Astrocyte of the cerebellum (primary cell): ENCODE measurements around the gene DDX17.
"Not testable (repeated sequence)": the region's sequence is repeated elsewhere in the genome, so short reads cannot be mapped to it uniquely, and the experiment has no call there.

ENCODE experiments used
- DNase-seq: peaks from one replicate; pipeline ENCODE4 v3.0.0-alpha.2; 2011; ENCODE audit warnings: low read depth
- H3K4me3 ChIP-seq: 2 replicates; pipeline ENCODE4 v1.5.1; 2011; ENCODE audit warnings: mild to moderate bottlenecking, low read depth, low read length, moderate library complexity
- CTCF ChIP-seq: IDR thresholded peaks from 2 replicates; pipeline ENCODE4 v1.5.1; 2012; ENCODE audit warnings: low read length, low read depth, moderate library complexity, mild to moderate bottlenecking; ENCODE audit errors: missing control alignments
- in situ Hi-C: cut with HindIII; loops from 2 replicates; pipeline ENCODE4 v1.10.0; 2017; ENCODE audit warnings: low sequenced_read_pairs

DDX17 gene

DNA sequence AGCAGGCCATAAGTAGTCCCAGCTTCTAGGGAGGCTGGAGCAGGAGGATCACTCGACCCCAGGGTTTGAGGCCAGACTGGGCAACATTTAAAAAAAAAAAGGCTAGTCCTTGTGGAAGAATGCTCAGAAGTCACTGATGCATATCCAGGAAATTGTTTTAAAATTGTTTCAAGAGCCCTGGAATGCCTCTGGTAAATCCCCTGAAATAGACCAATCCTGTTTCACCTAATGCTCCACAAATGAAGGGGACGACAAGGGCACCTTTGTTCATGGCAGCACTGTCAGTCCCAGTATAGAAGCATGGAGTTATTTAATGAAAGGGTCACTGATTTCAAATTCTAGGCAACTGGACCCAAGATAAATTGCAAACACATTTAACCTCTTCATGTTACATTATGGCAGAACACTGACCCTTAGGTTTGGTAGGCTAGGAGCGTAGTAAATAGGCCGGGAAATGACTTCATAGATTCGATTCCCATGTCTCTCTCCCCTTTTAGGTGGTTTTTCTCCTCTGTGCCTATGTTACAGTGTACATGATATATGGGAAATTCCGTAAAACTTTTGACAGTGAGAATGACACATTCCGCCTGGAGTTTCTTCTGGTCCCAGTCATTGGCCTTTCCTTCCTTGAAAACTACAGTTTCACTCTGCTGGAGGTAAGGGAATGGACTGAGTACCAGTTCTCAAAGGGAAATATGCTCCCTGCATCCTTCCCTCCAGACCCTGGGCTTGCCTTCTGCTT is 26.8 kb downstream of the DDX17 start:
- no peak for TF ChIP-seq CTCF
- in situ Hi-C loops: no loop called here
- no peak for DNase-seq
- H3K4me3 ChIP-seq: no peak overlapping the region

- no peak for TF ChIP-seq CTCF
- in situ Hi-C loops: no loop called here
- DNase-seq: no peak
- H3K4me3 ChIP-seq: no peak overlapping the region
Observed at GRCh38 chr22:38477585-38477984, 28.5 kb downstream of the DDX17 start.

DNA sequence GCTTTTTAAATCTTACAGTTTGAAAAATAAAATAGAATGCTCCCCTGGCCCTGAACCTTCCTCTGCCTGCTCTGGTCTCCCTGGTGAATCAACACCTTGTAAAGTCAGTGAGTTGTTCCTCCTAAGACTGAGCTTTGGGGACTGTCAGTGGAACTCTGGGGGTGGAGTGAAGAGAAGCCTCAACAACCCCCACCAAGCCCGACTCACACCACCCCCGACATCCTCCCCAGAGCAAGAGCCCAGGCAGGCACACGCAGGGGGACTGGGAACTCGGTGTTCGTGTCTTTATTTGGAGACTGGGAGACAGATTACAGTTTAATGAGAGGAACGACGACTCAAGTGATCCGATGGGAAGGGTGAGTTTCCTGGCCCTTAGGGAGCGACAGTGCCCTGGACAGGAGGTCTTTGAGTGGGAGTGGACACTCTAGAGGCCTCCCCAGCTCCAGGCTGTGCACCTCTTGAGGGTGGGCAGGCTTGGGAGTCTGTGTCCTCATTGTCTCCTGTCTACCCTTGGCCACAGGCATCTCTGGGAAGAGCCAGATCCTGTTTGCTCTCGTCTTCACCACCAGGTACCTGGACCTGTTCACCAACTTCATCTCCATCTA is 32.0 kb downstream of the DDX17 start:
- in situ Hi-C loops: no loop called here
- no peak overlapping the region for H3K4me3 ChIP-seq
- DNase-seq: no peak
- TF ChIP-seq CTCF: no peak

GRCh38 chr22:38471237-38471636 is 34.9 kb downstream of the DDX17 start:
- in situ Hi-C loops: no loop called here

GRCh38 chr22:38470179-38470578 is 35.9 kb downstream of the DDX17 start:
- DNase-seq, in situ Hi-C loops, H3K4me3 ChIP-seq: not testable (repeated sequence)

More at GRCh38 chr22:38471237-38471636, 34.9 kb downstream of the DDX17 start:
- H3K4me3 ChIP-seq: no peak overlapping the region
- no peak for DNase-seq
- no peak for TF ChIP-seq CTCF

GRCh38 chr22:38469306-38469781 is 36.8 kb downstream of the DDX17 start:
- TF ChIP-seq CTCF: no peak
- no peak for DNase-seq
- in situ Hi-C loops: no loop called here
- peak overlapping the region; percentile 67 for H3K4me3 ChIP-seq
